Choroid plexus epithelial cell (primary cell): ENCODE results near the gene GOLIM4.
"Not testable (repeated sequence)": the region's sequence is repeated elsewhere in the genome, so short reads cannot be mapped to it uniquely, and the experiment has no call there.

Source experiments
- DNase-seq: peaks from one replicate; pipeline ENCODE4 v3.0.0-alpha.2; 2010; ENCODE audit warnings: low read depth
- H3K4me3 ChIP-seq: 2 replicates; pipeline ENCODE4 v1.5.1; 2011; ENCODE audit warnings: low read depth, mild to moderate bottlenecking, control low read depth, low read length, moderate library complexity
- TF ChIP-seq, protein P1 (sequence below): conservative IDR thresholded peaks from 2 replicates; pipeline ENCODE4 v1.5.1; 2011; ENCODE audit warnings: low read depth, mild to moderate bottlenecking, control low read depth, inconsistent platforms, low read length, moderate library complexity

The GOLIM4 gene

DNA sequence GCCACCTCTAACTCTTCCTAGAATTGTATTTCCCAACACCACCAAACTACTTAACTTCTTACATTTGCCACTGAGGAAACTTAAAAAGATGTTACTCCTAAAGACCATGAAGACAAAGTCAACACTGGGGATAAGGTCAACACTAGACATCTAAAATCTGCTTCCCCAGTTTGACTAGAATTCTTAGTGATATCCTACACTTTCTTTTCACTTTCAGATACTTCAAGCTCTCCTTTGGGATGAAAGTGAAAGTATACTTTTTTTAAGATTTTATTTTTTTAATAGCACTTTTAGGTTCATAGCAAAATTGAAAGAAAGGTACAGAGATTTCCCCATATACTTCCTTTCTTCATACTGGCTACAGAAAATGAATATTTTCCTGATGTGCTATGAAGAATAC lies 32.6 kb downstream of the GOLIM4 start:
- no peak for DNase-seq
- no peak overlapping the region for H3K4me3 ChIP-seq

DNA sequence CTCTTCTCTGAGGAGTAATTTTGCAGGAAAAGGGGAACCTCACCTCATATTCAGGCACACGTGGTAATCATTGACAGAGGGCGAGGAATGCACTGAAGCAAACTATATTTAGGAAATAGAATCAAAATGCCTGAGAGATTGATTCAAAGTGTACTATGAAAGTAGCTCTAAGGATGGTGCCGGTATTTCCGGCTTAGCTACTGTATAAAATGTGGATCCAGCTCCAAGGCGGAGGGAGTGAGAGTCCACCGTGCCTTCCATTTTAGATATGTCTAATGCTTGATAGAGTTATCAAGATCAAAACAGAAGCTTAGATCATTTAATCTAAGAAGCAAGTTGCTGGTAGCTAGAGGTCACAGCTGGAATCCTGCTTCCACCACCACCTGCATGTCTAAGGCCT lies 33.0 kb downstream of the GOLIM4 start:
- TF ChIP-seq, protein P1, sequence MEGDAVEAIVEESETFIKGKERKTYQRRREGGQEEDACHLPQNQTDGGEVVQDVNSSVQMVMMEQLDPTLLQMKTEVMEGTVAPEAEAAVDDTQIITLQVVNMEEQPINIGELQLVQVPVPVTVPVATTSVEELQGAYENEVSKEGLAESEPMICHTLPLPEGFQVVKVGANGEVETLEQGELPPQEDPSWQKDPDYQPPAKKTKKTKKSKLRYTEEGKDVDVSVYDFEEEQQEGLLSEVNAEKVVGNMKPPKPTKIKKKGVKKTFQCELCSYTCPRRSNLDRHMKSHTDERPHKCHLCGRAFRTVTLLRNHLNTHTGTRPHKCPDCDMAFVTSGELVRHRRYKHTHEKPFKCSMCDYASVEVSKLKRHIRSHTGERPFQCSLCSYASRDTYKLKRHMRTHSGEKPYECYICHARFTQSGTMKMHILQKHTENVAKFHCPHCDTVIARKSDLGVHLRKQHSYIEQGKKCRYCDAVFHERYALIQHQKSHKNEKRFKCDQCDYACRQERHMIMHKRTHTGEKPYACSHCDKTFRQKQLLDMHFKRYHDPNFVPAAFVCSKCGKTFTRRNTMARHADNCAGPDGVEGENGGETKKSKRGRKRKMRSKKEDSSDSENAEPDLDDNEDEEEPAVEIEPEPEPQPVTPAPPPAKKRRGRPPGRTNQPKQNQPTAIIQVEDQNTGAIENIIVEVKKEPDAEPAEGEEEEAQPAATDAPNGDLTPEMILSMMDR = no peak
- H3K4me3 ChIP-seq = no peak overlapping the region
- no peak for DNase-seq

More for the DNA sequence above, 32.6 kb downstream of the GOLIM4 start:
- TF ChIP-seq, protein P1 = no peak

DNA sequence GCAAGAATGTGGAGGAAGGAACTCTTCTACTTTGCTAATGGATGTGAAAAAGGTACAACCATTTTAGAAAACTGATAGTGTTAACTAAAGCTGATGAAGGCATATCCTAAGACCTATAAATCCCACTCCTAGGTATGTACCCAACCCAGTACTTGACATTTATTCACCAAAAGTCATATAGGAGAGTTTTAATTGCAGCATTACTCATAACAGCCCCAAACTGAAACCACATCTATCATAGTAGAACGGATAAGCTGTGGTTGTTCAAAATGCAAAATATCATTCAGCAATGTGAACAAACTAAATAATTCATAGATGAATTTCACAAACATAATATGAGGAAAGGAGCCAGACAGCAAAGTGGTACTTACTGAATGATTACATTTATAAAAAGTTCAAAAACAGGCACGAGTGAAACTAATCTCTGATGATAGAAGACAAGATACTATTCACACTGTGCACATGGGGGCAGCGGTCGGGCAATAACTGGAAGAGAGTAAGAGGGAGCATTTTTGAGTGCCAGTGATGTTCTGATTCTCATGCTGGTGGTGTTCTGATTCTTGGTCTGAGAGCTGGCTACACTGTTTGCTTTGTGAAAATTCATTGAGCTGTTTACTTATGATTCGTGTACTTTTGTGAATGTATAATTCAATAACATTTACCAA lies 34.3 kb downstream of the GOLIM4 start:
- no peak for DNase-seq
- TF ChIP-seq, protein P1 = peak; percentile 31
- no peak overlapping the region for H3K4me3 ChIP-seq

DNA sequence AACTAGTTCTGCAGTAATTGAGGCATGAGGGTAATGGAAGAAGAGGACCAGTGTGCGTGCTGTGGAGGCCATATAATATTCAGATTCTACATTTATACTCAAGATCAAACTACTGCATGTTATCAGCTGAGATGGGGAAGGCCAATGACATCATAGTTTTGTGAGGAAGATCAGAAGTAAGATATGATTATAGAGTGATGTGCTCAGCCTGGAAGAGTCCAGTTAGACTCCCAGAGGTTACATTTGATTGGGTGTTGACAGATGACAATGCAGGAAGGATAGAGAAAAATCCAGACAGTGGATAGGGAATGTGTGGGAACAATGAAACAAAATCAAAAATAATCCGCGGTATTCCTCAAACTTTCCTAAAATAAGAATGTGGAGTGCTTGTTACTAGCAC lies 35.4 kb downstream of the GOLIM4 start:
- DNase-seq = no peak
- TF ChIP-seq, protein P1 = no peak
- no peak overlapping the region for H3K4me3 ChIP-seq

DNA sequence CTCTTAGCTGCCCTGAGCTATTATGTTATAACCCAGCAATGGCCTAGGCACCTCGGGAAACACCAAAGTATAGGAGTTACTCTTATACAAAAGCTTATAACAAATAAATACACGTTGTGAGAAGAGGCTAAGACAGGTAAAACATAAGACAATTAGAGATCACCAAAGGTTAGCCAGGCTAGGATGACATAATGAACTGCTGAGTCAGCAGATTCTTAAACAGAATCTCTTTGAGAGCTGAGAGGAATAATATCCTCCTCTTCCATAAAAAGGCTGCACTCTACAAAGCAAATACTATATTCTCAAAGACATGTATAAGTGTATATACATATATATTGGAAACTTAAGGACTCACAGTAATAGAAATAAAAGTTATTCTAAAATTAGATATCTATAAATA lies 37.2 kb downstream of the GOLIM4 start:
- no peak for DNase-seq
- TF ChIP-seq, protein P1 = no peak

DNA sequence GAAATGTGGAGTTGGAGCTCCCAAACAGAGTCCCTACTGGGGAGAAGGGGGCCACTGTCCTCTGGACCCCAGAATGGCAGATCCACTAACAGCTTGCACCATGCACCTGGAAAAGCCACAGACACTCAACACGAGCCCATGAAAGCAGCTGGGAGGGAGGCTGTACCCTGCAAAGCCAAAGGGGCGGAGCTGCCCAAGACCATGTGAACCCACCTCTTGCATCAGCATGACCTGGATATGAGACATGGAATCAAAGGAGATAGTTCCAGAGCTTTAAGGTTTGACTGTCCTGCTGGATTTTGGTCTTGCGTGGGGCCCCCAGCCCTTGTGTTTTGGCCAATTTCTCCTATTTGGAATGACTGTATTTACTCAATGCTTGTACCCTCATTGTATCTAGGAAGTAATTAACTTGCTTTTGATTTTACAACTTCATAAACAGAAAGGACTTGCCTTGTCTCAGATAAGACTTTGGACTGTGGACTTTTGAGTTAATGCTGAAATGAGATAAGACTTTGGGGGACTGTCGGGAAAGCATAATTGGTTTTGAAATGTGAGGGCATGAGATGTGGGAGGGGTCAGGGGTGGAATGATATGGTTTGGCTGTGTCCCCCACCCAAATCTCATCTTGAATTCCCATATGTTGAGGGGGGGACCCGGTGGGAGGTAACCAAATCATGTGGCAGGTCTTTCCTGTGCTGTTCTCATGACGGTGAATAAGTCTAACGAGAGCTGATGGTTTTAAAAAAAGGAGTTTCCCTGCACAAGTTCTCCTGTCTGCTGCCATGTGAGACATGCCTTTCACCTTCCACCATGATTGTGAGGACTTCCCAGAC lies 39.1 kb downstream of the GOLIM4 start:
- not testable (repeated sequence) for DNase-seq, H3K4me3 ChIP-seq

More for the DNA sequence above, 37.2 kb downstream of the GOLIM4 start:
- no peak overlapping the region for H3K4me3 ChIP-seq

DNA sequence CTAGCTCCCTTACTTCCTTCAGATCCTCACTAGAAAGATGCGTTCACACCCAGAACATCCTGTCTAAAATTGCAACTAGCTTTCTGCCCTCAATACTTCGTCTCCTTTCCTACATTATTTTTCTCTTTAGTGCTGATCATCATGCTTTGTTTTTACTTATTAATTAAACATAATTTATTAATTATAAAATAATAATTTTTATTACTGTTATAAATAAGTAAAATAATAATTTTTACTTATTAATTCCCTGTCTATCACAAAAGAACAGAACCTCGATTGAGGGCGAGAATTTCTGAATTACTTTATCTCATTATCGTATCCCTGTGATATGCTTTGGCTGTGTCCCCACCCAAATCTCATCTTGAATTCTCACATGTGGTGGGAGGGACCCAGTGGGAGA lies 41.3 kb downstream of the GOLIM4 start:
- TF ChIP-seq, protein P1 = no peak
- no peak overlapping the region for H3K4me3 ChIP-seq
- no peak for DNase-seq
